HL-60 (cell line): ENCODE data around the gene TACC3.
A peak's percentile ranks its signal among the peaks of the same experiment; 100 is the strongest.

Experiments
- DNase-seq, 2 experiments: peaks; one replicate each; pipeline ENCODE4 v3.0.0-alpha.2; 2010 to 2020; ENCODE audit warnings: low read depth in 1 of 2, low spot score in 1 of 2
- H3K27ac ChIP-seq: fragments of 250-450 bp; sonication (Bioruptor Pico); replicated peaks from 2 replicates; pipeline ENCODE4 v1.5.1; 2020; ENCODE audit warnings: mild to moderate bottlenecking, moderate library complexity
- H3K27me3 ChIP-seq: fragments of 250-450 bp; sonication (Bioruptor Pico); 2 replicates; pipeline ENCODE4 v1.5.1; 2021; ENCODE audit warnings: mild to moderate bottlenecking, moderate library complexity; ENCODE audit not compliant: insufficient read depth, poor library complexity, severe bottlenecking
- H3K4me3 ChIP-seq: replicated peaks from 2 replicates; pipeline ENCODE4 v1.5.1; 2011; ENCODE audit warnings: mild to moderate bottlenecking, control low read depth, low read length; ENCODE audit not compliant: insufficient read depth
- CTCF ChIP-seq: IDR thresholded peaks from one replicate; pipeline ENCODE4 v1.5.1; 2011; ENCODE audit warnings: low read length, control low read depth, inconsistent platforms; ENCODE audit not compliant: insufficient read depth
- GABPA ChIP-seq: IDR thresholded peaks from 2 replicates; pipeline ENCODE4 v1.6.1; 2012; ENCODE audit warnings: low read depth
- POLR2AphosphoS5 ChIP-seq: IDR thresholded peaks from 2 replicates; pipeline ENCODE4 v1.6.1; 2012; ENCODE audit warnings: low read depth
- REST ChIP-seq: IDR thresholded peaks from 2 replicates; pipeline ENCODE4 v1.6.1; 2012; ENCODE audit warnings: low read depth; ENCODE audit not compliant: insufficient replicate concordance
- SPI1 ChIP-seq: IDR thresholded peaks from 2 replicates; pipeline ENCODE4 v1.6.1; 2012; ENCODE audit warnings: low read depth, mild to moderate bottlenecking, borderline replicate concordance
- long read RNA-seq: library from polyadenylated mRNA; unstranded; transcript quantifications from one replicate; pipeline ENCODE4 v2.0.0, GENCODE V29; 2020

The TACC3 gene
- long read RNA-seq, transcript TACC3-201 (16 exons, 2,781 nt) = major isoform, 549 of 772 reads
- long read RNA-seq, transcript TACC3-209 (10 exons, 2,715 nt) = minor isoform, 13 of 772 reads
- long read RNA-seq, partial matches to known transcripts = 125 of 772 reads
- long read RNA-seq, other reads (novel, unspliced or antisense) = 81 of 772 reads

- Histone ChIP-seq H3K27me3 (no peaks in the 10 kb centered on the region), H3K27ac (peak within 1 kb of the TSS; percentile 93), H3K4me3 (peak within 1 kb of the TSS; percentile 96)
- TF ChIP-seq CTCF (no peak), GABPA (peak; percentile 90), SPI1 (peak; percentile 12; the same call in 1 of the 2 replicates), POLR2AphosphoS5 (peak; percentile 48; the same call in 1 of the 2 replicates), REST (peak; percentile 46)
- DNase-seq = peak; percentile 96
Measured at GRCh38 chr4:1721003-1721665, at the start of gene TACC3, which contains the start of gene TMEM129. TSS of gene TACC3 (plus strand) at chr4:1721521. CDS start at chr4:1723422, 1,901 bp downstream. TSS of gene TMEM129 (minus strand) at chr4:1721323. CDS start at chr4:1720837, 486 bp downstream.

- no peaks in the 10 kb centered on the region for H3K27me3 ChIP-seq
- no peak for TF ChIP-seq REST
- TF ChIP-seq SPI1 = no peak
- TF ChIP-seq CTCF = no peak
- H3K4me3 ChIP-seq = no peak overlapping the region
- H3K27ac ChIP-seq = no peak overlapping the region
- DNase-seq = no peak
Measured at GRCh38 chr4:1673671-1674070, 47.6 kb upstream of the TACC3 start.

- no peak for DNase-seq
- no peak overlapping the region for H3K4me3 ChIP-seq
- no peak for TF ChIP-seq CTCF
- TF ChIP-seq GABPA = no peak
- TF ChIP-seq POLR2AphosphoS5 = no peak
- no peak for TF ChIP-seq REST
- TF ChIP-seq SPI1 = no peak
Measured at GRCh38 chr4:1674682-1675081, 46.6 kb upstream of the TACC3 start.

More at GRCh38 chr4:1674682-1675081, 46.6 kb upstream of the TACC3 start:
- no peaks in the 10 kb centered on the region for H3K27me3 ChIP-seq
- H3K27ac ChIP-seq = no peak overlapping the region
